NCI-H526 (cell line): Measurements from ENCODE around the gene CLK3.
"Not testable (repeated sequence)": the region's sequence is repeated elsewhere in the genome, so short reads cannot be mapped to it uniquely, and the experiment has no call there.

Source experiments
- DNase-seq, 2 experiments: peaks; one replicate each; lab custom pipeline; 2025; lab: John Stamatoyannopoulos, UW

Gene CLK3

GRCh38 chr15:74615508-74616365, at the start of gene CLK3:
Gene CLK3 (plus strand): TSS chr15:74615836. CDS start chr15:74619197, 3,361 bp downstream.
- DNase-seq: peak; percentile 78 to 99

GRCh38 chr15:74568594-74568993, 47.0 kb upstream of the CLK3 start:
- no peak for DNase-seq

- DNase-seq: no peak
Observed at GRCh38 chr15:74569731-74570070, 45.9 kb upstream of the CLK3 start.

- DNase-seq: no peak
Observed at GRCh38 chr15:74571191-74571590, 44.4 kb upstream of the CLK3 start.

- DNase-seq: no peak
Observed at GRCh38 chr15:74573987-74574386, 41.6 kb upstream of the CLK3 start.

GRCh38 chr15:74578496-74578994, 37.1 kb upstream of the CLK3 start:
- DNase-seq: no peak

GRCh38 chr15:74579001-74579400, 36.6 kb upstream of the CLK3 start:
- DNase-seq: no peak

GRCh38 chr15:74580538-74581350, 34.9 kb upstream of the CLK3 start:
- no peak for DNase-seq

- DNase-seq: no peak
Observed at GRCh38 chr15:74584204-74584603, 31.4 kb upstream of the CLK3 start.

- no peak for DNase-seq
Observed at GRCh38 chr15:74584779-74585178, 30.9 kb upstream of the CLK3 start.

- no peak for DNase-seq
Observed at GRCh38 chr15:74585191-74585590, 30.4 kb upstream of the CLK3 start.

- no peak for DNase-seq
Observed at GRCh38 chr15:74585857-74586256, 29.8 kb upstream of the CLK3 start.

- no peak for DNase-seq
Observed at GRCh38 chr15:74589826-74590225, 25.8 kb upstream of the CLK3 start.

GRCh38 chr15:74592222-74592621, 23.4 kb upstream of the CLK3 start:
- no peak for DNase-seq

- DNase-seq: no peak
Observed at GRCh38 chr15:74593122-74593521, 22.5 kb upstream of the CLK3 start.

GRCh38 chr15:74594455-74594854, 21.2 kb upstream of the CLK3 start:
- DNase-seq: no peak

GRCh38 chr15:74595271-74595670, 20.4 kb upstream of the CLK3 start:
- no peak for DNase-seq

- DNase-seq: not testable (repeated sequence)
Observed at GRCh38 chr15:74596736-74597135, 18.9 kb upstream of the CLK3 start.

GRCh38 chr15:74597146-74597705, 18.4 kb upstream of the CLK3 start:
- DNase-seq: not testable (repeated sequence)

GRCh38 chr15:74598126-74598842, 17.4 kb upstream of the CLK3 start:
- peak; percentile 73 to 94 for DNase-seq

- no peak for DNase-seq
Observed at GRCh38 chr15:74599156-74599555, 16.5 kb upstream of the CLK3 start.
